Activated CD4-positive, alpha-beta T cell treated with anti-CD3 and anti-CD28 coated beads, Interleukin-2, amount 50 U/mL, for 4 hours (primary cell): Measurements from ENCODE around the gene KSR1.

Source experiments
- DNase-seq, 2 experiments: peaks; one replicate each; pipeline ENCODE4 v3.0.0-alpha.2; 2020

KSR1 gene

GRCh38 chr17:27539794-27540317 lies 83.6 kb downstream of the KSR1 start:
- no peak for DNase-seq

GRCh38 chr17:27540318-27541101 lies 84.3 kb downstream of the KSR1 start:
- DNase-seq, result no peak

GRCh38 chr17:27541301-27542023 lies 85.2 kb downstream of the KSR1 start:
- no peak for DNase-seq

GRCh38 chr17:27542841-27543463 lies 86.7 kb downstream of the KSR1 start:
- no peak for DNase-seq

- DNase-seq, result no peak
Measured at GRCh38 chr17:27543464-27543856, 87.2 kb downstream of the KSR1 start.

GRCh38 chr17:27543958-27544349 lies 87.7 kb downstream of the KSR1 start:
- DNase-seq, result no peak

- no peak for DNase-seq
Measured at GRCh38 chr17:27544350-27545131, 88.3 kb downstream of the KSR1 start.

GRCh38 chr17:27545562-27546229 lies 89.4 kb downstream of the KSR1 start:
- no peak for DNase-seq

GRCh38 chr17:27546624-27547300 lies 90.5 kb downstream of the KSR1 start:
- DNase-seq, result no peak

- no peak for DNase-seq
Measured at GRCh38 chr17:27547301-27547683, 91.0 kb downstream of the KSR1 start.

- no peak for DNase-seq
Measured at GRCh38 chr17:27548369-27548768, 92.1 kb downstream of the KSR1 start.

- DNase-seq, result no peak
Measured at GRCh38 chr17:27549251-27549893, 93.1 kb downstream of the KSR1 start.

GRCh38 chr17:27550291-27550930 lies 94.2 kb downstream of the KSR1 start:
- no peak for DNase-seq

- DNase-seq, result no peak
Measured at GRCh38 chr17:27550974-27551505, 94.8 kb downstream of the KSR1 start.

GRCh38 chr17:27551701-27552248 lies 95.5 kb downstream of the KSR1 start:
- DNase-seq, result no peak

GRCh38 chr17:27552276-27552732 lies 96.1 kb downstream of the KSR1 start:
- no peak for DNase-seq

GRCh38 chr17:27553019-27553511 lies 96.8 kb downstream of the KSR1 start:
- no peak for DNase-seq

- DNase-seq, result no peak
Measured at GRCh38 chr17:27554152-27554551, 97.9 kb downstream of the KSR1 start.

GRCh38 chr17:27554911-27555310 lies 98.7 kb downstream of the KSR1 start:
- no peak for DNase-seq

GRCh38 chr17:27555339-27555738 lies 99.1 kb downstream of the KSR1 start:
- no peak for DNase-seq
